CD1c-positive myeloid dendritic cell (primary cell): ENCODE data around the gene CADPS.

Experiments
- DNase-seq: peaks from one replicate; pipeline ENCODE4 v3.0.0-alpha.2; 2016; ENCODE audit errors: extremely low spot score

The CADPS gene

DNA sequence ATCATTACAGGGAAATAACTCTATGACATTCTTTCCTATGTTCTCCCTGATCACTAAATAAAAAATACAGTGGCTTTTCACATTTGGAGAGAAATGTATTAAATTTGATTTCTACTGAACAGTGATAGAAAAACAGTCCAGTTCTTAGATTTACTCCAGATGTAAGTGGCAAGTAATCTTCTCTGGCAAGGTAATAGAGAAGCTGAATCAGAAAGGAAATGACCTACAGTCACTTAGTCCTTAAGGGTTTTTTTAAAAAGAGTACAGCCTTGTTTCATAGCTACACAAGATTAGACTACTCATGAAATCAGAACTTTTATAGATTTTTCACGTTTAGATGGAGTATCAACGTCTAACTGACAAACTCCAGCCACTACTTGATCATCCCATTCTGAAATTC is 236.9 kb downstream of the CADPS start:
- DNase-seq = no peak

DNA sequence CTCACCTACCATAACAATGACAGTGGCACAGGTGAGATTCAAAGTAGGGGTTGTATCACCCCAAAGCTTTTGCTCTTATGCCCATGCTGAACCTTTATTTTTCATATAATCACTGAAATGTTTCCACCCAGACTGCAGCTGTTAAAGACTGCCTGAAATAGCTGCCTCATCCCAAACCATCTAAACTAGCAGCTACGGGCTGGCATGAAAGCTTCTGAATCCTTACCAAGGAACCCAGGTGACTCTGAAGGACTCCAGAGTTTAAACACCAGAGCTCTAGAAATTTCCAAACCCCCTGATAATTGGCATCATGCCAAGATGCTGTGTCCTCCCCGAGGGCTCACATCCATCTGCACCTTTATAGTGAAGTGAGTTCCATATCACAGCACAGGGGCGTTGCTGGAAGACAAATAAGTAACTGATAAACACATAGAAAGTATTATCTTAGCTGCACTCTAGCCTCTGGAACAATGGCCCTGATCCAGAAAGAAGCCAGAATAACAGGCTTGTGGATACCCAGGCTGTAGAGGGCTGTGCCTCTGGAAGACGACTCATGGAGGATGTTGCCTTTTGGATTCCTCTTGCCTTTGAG is 238.9 kb downstream of the CADPS start:
- no peak for DNase-seq

- DNase-seq = no peak
These were observed 242.5 kb downstream of the CADPS start for GRCh38 chr3:62632510-62633294.

- no peak for DNase-seq
These were observed 243.7 kb downstream of the CADPS start for GRCh38 chr3:62631488-62631887.

DNA sequence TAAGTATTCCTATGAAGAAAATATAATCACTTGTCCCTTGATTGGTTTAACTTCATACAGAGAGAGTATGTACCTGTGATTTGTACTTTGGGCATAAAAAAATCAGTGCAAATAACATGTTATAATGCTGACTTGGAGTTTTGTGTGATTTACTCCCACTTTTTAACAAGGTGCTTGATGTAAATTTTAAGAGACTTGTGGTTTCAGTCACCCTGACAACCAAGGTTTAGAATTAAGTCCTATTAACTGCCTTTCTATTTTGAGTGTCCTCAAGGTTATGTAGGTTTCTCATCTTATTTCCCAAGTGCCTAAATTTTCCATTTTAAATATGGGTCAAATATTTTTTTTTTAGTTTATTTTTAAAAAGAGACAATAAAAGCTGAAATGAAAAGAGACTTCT is 244.6 kb downstream of the CADPS start:
- no peak for DNase-seq

- no peak for DNase-seq
These were observed 249.9 kb downstream of the CADPS start for GRCh38 chr3:62625268-62625667.

- DNase-seq = no peak
These were observed 251.0 kb downstream of the CADPS start for GRCh38 chr3:62624185-62624584.

DNA sequence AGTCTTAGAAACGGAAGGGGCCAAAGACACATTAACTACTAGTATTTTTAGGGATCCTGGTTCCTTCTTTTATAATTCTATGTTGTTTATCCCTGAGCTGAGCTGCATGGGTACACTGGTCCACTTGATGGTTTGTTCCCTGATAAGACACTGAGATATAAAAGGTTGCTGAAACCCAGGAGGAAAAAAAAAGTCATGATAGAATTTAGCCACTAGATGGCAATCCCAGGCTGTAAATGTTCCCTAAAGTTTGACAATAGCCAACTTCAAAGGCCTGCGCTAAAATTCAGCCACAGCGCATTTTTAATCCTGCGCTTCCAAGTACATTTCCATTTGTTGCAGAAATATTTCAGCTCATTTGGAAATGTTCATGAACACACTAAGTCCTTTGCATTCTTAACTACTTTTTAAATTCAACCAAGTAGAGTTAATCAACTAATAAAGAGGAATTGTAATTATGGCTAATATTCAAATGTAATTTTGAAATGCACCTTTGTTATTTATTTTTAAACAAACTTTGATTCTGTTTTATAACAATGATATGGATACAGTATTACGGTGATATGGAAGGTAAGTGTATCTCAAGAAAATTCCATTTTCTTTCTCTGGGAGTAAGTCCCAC is 252.6 kb downstream of the CADPS start:
- DNase-seq = peak; percentile 16

DNA sequence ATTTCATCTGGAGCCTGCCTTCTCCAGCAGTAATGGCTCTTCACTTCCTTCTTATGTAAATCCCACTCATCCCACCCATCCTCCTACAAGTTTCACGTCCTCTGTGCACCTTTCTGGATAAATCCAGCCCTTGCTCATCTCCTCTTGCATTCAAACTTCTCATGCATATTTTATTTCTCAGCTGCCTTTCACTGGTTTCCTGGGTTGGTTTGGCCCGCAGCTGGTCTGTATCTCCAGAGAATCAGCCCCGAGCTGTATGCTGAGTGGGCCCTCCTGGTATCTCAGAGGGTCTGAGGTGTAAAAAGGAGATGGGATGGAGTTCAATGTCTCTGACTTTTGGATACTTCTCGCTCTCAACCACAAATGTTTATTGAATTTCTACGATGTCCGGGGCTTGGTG is 253.3 kb downstream of the CADPS start:
- no peak for DNase-seq

DNA sequence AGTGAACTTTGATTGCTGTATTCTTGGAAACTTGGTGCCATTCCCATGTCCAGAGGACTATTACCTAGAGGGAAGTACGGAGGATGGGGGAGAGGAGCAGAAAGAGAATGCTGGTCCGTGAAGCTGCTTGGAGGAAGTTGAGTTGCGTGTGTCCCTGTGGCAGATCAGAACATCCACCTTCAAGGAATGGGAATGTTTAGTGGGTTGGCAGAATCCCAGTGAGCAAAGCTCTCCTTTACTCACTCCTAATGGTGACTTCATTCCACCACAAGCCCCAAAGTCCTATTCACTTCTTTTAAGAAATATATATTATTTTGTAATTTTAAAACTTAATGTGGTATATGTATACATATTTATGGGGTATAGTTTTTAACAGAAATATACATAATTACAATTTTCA is 254.0 kb downstream of the CADPS start:
- DNase-seq = no peak

DNA sequence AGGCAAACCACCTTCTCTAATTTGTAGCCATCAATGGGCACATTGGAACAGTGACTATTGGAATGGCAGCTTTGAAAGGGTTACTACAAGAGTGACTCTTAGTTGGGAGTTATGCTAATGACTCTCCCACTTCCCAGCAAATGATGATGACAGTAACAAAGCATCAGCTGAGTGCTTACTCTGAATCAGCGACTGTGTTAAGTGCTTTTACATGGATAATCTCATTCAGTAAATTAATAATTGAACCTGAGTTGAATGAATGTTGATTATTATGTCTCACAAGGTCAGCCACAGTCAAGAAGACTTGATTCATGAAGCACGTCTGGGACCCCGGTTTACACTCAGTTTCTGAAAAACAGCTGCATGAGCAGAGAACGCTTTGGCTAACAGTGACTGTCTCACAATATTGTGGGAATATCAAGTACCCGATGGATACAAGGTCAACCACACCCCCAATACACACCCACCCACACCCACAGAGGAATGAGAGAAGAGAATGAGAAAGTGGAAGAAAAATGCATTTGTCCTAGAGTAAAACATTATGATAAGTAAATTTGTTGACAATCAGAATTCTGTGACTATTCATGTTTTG is 259.9 kb downstream of the CADPS start:
- no peak for DNase-seq

DNA sequence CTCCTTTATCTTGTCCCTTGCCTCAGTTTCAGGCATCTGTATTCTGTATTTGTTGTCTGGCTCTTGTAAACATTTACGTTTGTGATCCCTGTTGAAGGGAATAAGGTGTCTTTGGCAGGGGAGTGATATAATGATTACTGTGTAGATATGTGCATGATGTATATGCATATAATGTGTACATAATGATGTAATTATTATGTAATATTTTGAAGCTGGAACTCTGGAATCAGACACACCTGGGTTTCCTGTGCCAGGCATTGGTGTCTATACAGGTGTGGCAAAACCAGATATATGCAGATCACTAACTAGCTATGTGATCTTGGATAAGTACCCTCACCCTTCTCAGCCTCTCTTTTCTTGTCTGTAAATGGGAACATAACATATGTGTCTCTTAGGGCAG is 260.7 kb downstream of the CADPS start:
- no peak for DNase-seq

GRCh38 chr3:62611541-62612240 is 263.5 kb downstream of the CADPS start:
- DNase-seq = no peak

DNA sequence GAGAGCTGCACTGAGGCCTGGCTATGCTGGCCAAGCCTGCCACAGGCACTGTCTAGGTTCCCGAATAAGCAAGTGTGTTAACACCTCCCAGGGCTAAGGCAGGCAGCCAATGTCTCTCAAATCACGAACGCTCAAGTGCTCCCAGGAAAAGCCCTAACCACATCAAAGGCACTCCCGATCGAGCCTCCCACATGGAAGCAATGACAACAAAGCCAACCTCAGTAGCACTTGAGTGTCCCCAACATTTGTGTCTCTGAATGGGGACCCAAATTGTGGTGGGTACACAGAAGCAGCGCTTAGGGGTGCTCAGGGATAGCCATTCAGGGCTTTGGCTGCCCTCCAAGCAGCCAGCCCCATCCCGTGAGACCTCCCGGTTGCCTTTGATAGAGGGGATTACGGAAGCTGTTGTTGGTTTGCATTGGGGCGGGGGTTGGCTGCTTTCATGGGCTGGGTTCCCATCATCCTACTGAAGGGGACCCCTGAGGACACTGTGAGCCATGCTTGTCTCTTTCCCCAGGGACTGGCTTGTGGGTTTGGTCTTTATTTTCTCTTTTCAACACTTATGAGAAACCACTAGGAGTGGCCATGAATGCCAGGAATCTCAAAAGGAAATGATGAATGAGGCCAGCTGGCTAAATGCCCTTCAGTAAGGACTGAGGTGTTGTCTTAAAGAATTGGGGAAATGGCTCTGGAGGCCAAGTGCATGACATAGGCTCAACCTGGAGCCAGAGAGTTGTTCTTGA is 267.8 kb downstream of the CADPS start:
- DNase-seq = no peak

- DNase-seq = no peak
These were observed 269.7 kb downstream of the CADPS start for GRCh38 chr3:62605413-62606068.

GRCh38 chr3:62604751-62605351 is 270.4 kb downstream of the CADPS start:
- DNase-seq = no peak

GRCh38 chr3:62604298-62604697 is 270.9 kb downstream of the CADPS start:
- DNase-seq = no peak

DNA sequence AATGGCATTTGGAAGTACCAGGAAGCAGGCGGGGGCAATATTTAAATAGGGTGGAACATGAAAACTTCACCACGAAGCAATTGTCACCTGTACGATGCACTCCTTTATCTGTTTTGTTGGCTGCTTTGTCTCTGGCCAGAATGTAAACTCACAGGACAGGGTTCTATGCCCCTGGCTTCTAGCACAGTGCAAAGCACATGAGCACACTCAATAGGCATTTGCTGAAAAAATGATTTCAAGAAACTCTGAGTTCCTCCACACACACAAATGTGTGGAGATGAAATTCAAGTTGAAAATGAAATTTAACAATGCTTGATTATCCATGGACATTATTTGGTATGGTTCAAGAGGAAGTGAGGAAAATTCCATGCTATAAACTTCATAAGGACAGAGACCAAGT is 272.2 kb downstream of the CADPS start:
- DNase-seq = no peak

GRCh38 chr3:62602129-62602770 is 273.0 kb downstream of the CADPS start:
- no peak for DNase-seq
